ENCODE results near the gene ZNG1A.
"Not testable (repeated sequence)": the region's sequence is repeated elsewhere in the genome, so short reads cannot be mapped to it uniquely, and the experiment has no call there.

ZNG1A gene

GRCh38 chr9:116239-117077 lies 62.4 kb downstream of the ZNG1A start:
- CTCF ChIA-PET, H3K36me3 Mint-ChIP-seq, H3K27ac Mint-ChIP-seq, H3K9me3 Mint-ChIP-seq, DNase-seq: not testable (repeated sequence)
- H3K4me1 Mint-ChIP-seq = peaks cover 24% of the 10 kb centered on the region
- H3K4me3 Mint-ChIP-seq = peak overlapping the region; percentile 30
- H3K27me3 Mint-ChIP-seq = peaks cover 62% of the 10 kb centered on the region

- H3K9me3 Mint-ChIP-seq, H3K36me3 Mint-ChIP-seq, DNase-seq, CTCF ChIA-PET: not testable (repeated sequence)
- H3K27ac Mint-ChIP-seq = peak overlapping the region; percentile 31
- peak overlapping the region; percentile 14 for H3K4me3 Mint-ChIP-seq
- peaks cover 24% of the 10 kb centered on the region for H3K4me1 Mint-ChIP-seq
- peaks cover 63% of the 10 kb centered on the region for H3K27me3 Mint-ChIP-seq
Measured at GRCh38 chr9:115118-115451, 63.8 kb downstream of the ZNG1A start.

GRCh38 chr9:114267-115117 lies 64.4 kb downstream of the ZNG1A start:
- DNase-seq, CTCF ChIA-PET, H3K36me3 Mint-ChIP-seq, H3K9me3 Mint-ChIP-seq: not testable (repeated sequence)
- peaks cover 24% of the 10 kb centered on the region for H3K4me1 Mint-ChIP-seq
- peak overlapping the region; percentile 31 for H3K27ac Mint-ChIP-seq
- peaks cover 68% of the 10 kb centered on the region for H3K27me3 Mint-ChIP-seq
- peak overlapping the region; percentile 71 for H3K4me3 Mint-ChIP-seq

- DNase-seq = peak; percentile 52
- not testable (repeated sequence) for H3K36me3 Mint-ChIP-seq
Measured at GRCh38 chr9:113468-114266, 65.2 kb downstream of the ZNG1A start.

GRCh38 chr9:112589-113467 lies 66.0 kb downstream of the ZNG1A start:
- H3K27ac Mint-ChIP-seq = peak overlapping the region; percentile 37

More at GRCh38 chr9:113468-114266, 65.2 kb downstream of the ZNG1A start:
- H3K9me3 Mint-ChIP-seq, H3K27ac Mint-ChIP-seq, CTCF ChIA-PET: not testable (repeated sequence)
- Mint-ChIP-seq H3K4me3 (peak overlapping the region; percentile 71), H3K4me1 (peaks cover 27% of the 10 kb centered on the region), H3K27me3 (peaks cover 76% of the 10 kb centered on the region)

GRCh38 chr9:110672-111071 lies 68.2 kb downstream of the ZNG1A start:
- H3K9me3 Mint-ChIP-seq, H3K27ac Mint-ChIP-seq, DNase-seq, CTCF ChIA-PET, H3K36me3 Mint-ChIP-seq, H3K4me3 Mint-ChIP-seq: not testable (repeated sequence)
- peaks cover 64% of the 10 kb centered on the region for H3K27me3 Mint-ChIP-seq
- peaks cover 13% of the 10 kb centered on the region for H3K4me1 Mint-ChIP-seq

More at GRCh38 chr9:112589-113467, 66.0 kb downstream of the ZNG1A start:
- peak overlapping the region; percentile 31 for H3K4me3 Mint-ChIP-seq
- CTCF ChIA-PET, H3K9me3 Mint-ChIP-seq, DNase-seq, H3K36me3 Mint-ChIP-seq: not testable (repeated sequence)
- peaks cover 76% of the 10 kb centered on the region for H3K27me3 Mint-ChIP-seq
- H3K4me1 Mint-ChIP-seq = peaks cover 22% of the 10 kb centered on the region

GRCh38 chr9:109540-109939 lies 69.3 kb downstream of the ZNG1A start:
- H3K4me1 Mint-ChIP-seq, DNase-seq, H3K36me3 Mint-ChIP-seq, H3K9me3 Mint-ChIP-seq, CTCF ChIA-PET, H3K4me3 Mint-ChIP-seq, H3K27ac Mint-ChIP-seq: not testable (repeated sequence)
- peaks cover 58% of the 10 kb centered on the region for H3K27me3 Mint-ChIP-seq

GRCh38 chr9:108742-109495 lies 69.9 kb downstream of the ZNG1A start:
- CTCF ChIA-PET, H3K36me3 Mint-ChIP-seq, H3K4me3 Mint-ChIP-seq, H3K4me1 Mint-ChIP-seq, H3K9me3 Mint-ChIP-seq, DNase-seq, H3K27ac Mint-ChIP-seq: not testable (repeated sequence)
- H3K27me3 Mint-ChIP-seq = peaks cover 57% of the 10 kb centered on the region

- DNase-seq, H3K27ac Mint-ChIP-seq, H3K4me1 Mint-ChIP-seq, H3K9me3 Mint-ChIP-seq, H3K36me3 Mint-ChIP-seq, H3K4me3 Mint-ChIP-seq, CTCF ChIA-PET: not testable (repeated sequence)
- H3K27me3 Mint-ChIP-seq = peaks cover 42% of the 10 kb centered on the region
Measured at GRCh38 chr9:105991-106390, 72.9 kb downstream of the ZNG1A start.

- peaks cover 17% of the 10 kb centered on the region for H3K27me3 Mint-ChIP-seq
- CTCF ChIA-PET, H3K4me1 Mint-ChIP-seq, H3K36me3 Mint-ChIP-seq, H3K9me3 Mint-ChIP-seq, H3K4me3 Mint-ChIP-seq, DNase-seq, H3K27ac Mint-ChIP-seq: not testable (repeated sequence)
Measured at GRCh38 chr9:100430-100829, 78.4 kb downstream of the ZNG1A start.

- not testable (repeated sequence) for H3K9me3 Mint-ChIP-seq
Measured at GRCh38 chr9:99867-100266, 79.0 kb downstream of the ZNG1A start.

GRCh38 chr9:98775-99174 lies 80.1 kb downstream of the ZNG1A start:
- H3K4me3 Mint-ChIP-seq, H3K27ac Mint-ChIP-seq, DNase-seq, H3K9me3 Mint-ChIP-seq, CTCF ChIA-PET, H3K36me3 Mint-ChIP-seq, H3K4me1 Mint-ChIP-seq: not testable (repeated sequence)
- peaks cover 14% of the 10 kb centered on the region for H3K27me3 Mint-ChIP-seq

More at GRCh38 chr9:99867-100266, 79.0 kb downstream of the ZNG1A start:
- H3K4me3 Mint-ChIP-seq, DNase-seq, H3K27ac Mint-ChIP-seq, H3K36me3 Mint-ChIP-seq, CTCF ChIA-PET, H3K4me1 Mint-ChIP-seq: not testable (repeated sequence)
- H3K27me3 Mint-ChIP-seq = peaks cover 19% of the 10 kb centered on the region

GRCh38 chr9:94992-95391 lies 83.9 kb downstream of the ZNG1A start:
- H3K27me3 Mint-ChIP-seq = peaks cover 12% of the 10 kb centered on the region
- H3K27ac Mint-ChIP-seq, CTCF ChIA-PET, H3K4me3 Mint-ChIP-seq, H3K36me3 Mint-ChIP-seq, H3K9me3 Mint-ChIP-seq, H3K4me1 Mint-ChIP-seq: not testable (repeated sequence)
- peak; percentile 39 for DNase-seq

Measured in activated naive CD4-positive, alpha-beta T cell treated with anti-CD3 and anti-CD28 coated beads, Interleukin-2, amount 10 ng/mL, durations not matched to agents 7 days and 5 days (primary cell).